Measurements from ENCODE around the gene DZIP3. TPM values are rescaled to one million over a fixed set of nuclear protein-coding genes. Genes with fewer than 3 reads are reported as not detected.

The DZIP3 gene
- total RNA-seq, 2 experiments from 2014 or later: 14.5 to 31.8 TPM

- Histone ChIP-seq H3K9me3 (ENCODE audit: low read length) (no peaks in the 10 kb centered on the region), H2AFZ (ENCODE audit: low read length) (no peak overlapping the region), H3K36me3 (ENCODE audit: insufficient read depth, low read length) (peaks cover 98% of the 10 kb centered on the region), H4K20me1 (ENCODE audit: insufficient read depth, low read length) (no peaks in the 10 kb centered on the region), H3K79me2 (ENCODE audit: insufficient read depth, low read depth, low read length) (no peaks in the 10 kb centered on the region), H3K4me2 (ENCODE audit: low read length) (no peak overlapping the region), H3K4me3 (ENCODE audit: low read depth, low read length, poor library complexity, severe bottlenecking) (no peak overlapping the region), H3K9me2 (ENCODE audit: insufficient read depth, low read length) (no peaks in the 10 kb centered on the region), H3K4me1 (ENCODE audit: insufficient read depth, low read length, poor library complexity, severe bottlenecking) (no peaks in the 10 kb centered on the region), H3K27ac (ENCODE audit: low read depth, low read length, poor library complexity, severe bottlenecking) (no peak overlapping the region)
- intact Hi-C loops (cut with micrococcal nuclease; ENCODE audit: unreplicated experiment): no loop called here
- TF ChIP-seq CTCF (conservative IDR thresholded peaks at IDR 0.05; ENCODE audit: low read length): no peak
- TF ChIP-seq EZH2phosphoT487 (IDR thresholded peaks at IDR 0.05; ENCODE audit: borderline replicate concordance, low read depth, low read length): no peak
- ChIA-PET CTCF (ENCODE audit: unreplicated experiment) (no interaction called here), POLR2A (interaction anchor here (1.4 kb wide), 1 partner anchor 12 kb away, joined by 3 read pairs; no protein-coding TSS in a partner anchor)
- BruUV-seq (replicated peaks): no TSS peak
- DNase-seq (ENCODE audit: low spot score): no peak
Observed at GRCh38 chr3:108564564-108564963, 25.0 kb upstream of the DZIP3 start.

GRCh38 chr3:108565506-108565905 is 24.0 kb upstream of the DZIP3 start:
- POLR2A ChIA-PET: interaction anchor here (0.6 kb wide), 1 partner anchor 17 kb away, joined by 4 read pairs; no protein-coding TSS in a partner anchor

GRCh38 chr3:108566599-108566998 is 22.9 kb upstream of the DZIP3 start:
- ChIA-PET CTCF (ENCODE audit: unreplicated experiment) (no interaction called here), POLR2A (interaction anchor here (1.2 kb wide), 1 partner anchor 22 kb away, joined by 3 read pairs; the partner anchor contains the start of genes CIP2A and DZIP3)
- intact Hi-C loops (cut with micrococcal nuclease; ENCODE audit: unreplicated experiment): no loop called here
- DNase-seq (ENCODE audit: low spot score): no peak
- H3K79me2 ChIP-seq (ENCODE audit: insufficient read depth, low read depth, low read length): no peaks in the 10 kb centered on the region
- H3K36me3 ChIP-seq (ENCODE audit: insufficient read depth, low read length): peaks cover 98% of the 10 kb centered on the region
- H4K20me1 ChIP-seq (ENCODE audit: insufficient read depth, low read length): no peaks in the 10 kb centered on the region
- no peak overlapping the region for H3K4me3 ChIP-seq (ENCODE audit: low read depth, low read length, poor library complexity, severe bottlenecking)
- no peak overlapping the region for H2AFZ ChIP-seq (ENCODE audit: low read length)
- H3K4me2 ChIP-seq (ENCODE audit: low read length): no peak overlapping the region
- no peak overlapping the region for H3K27ac ChIP-seq (ENCODE audit: low read depth, low read length, poor library complexity, severe bottlenecking)
- no peaks in the 10 kb centered on the region for H3K4me1 ChIP-seq (ENCODE audit: insufficient read depth, low read length, poor library complexity, severe bottlenecking)
- TF ChIP-seq EZH2phosphoT487 (IDR thresholded peaks at IDR 0.05; ENCODE audit: borderline replicate concordance, low read depth, low read length) (no peak), CTCF (conservative IDR thresholded peaks at IDR 0.05; ENCODE audit: low read length) (no peak)
- H3K9me3 ChIP-seq (ENCODE audit: low read length): no peaks in the 10 kb centered on the region
- no peaks in the 10 kb centered on the region for H3K9me2 ChIP-seq (ENCODE audit: insufficient read depth, low read length)
- no TSS peak for BruUV-seq (replicated peaks)

More at GRCh38 chr3:108565506-108565905, 24.0 kb upstream of the DZIP3 start:
- no peak overlapping the region for H2AFZ ChIP-seq (ENCODE audit: low read length)
- CTCF ChIA-PET (ENCODE audit: unreplicated experiment): no interaction called here
- no peaks in the 10 kb centered on the region for H3K4me1 ChIP-seq (ENCODE audit: insufficient read depth, low read length, poor library complexity, severe bottlenecking)
- intact Hi-C loops (cut with micrococcal nuclease; ENCODE audit: unreplicated experiment): no loop called here
- no peaks in the 10 kb centered on the region for H3K9me2 ChIP-seq (ENCODE audit: insufficient read depth, low read length)
- no peaks in the 10 kb centered on the region for H3K79me2 ChIP-seq (ENCODE audit: insufficient read depth, low read depth, low read length)
- H3K36me3 ChIP-seq (ENCODE audit: insufficient read depth, low read length): peaks cover 98% of the 10 kb centered on the region
- no peaks in the 10 kb centered on the region for H4K20me1 ChIP-seq (ENCODE audit: insufficient read depth, low read length)
- H3K27ac ChIP-seq (ENCODE audit: low read depth, low read length, poor library complexity, severe bottlenecking): no peak overlapping the region
- TF ChIP-seq EZH2phosphoT487 (IDR thresholded peaks at IDR 0.05; ENCODE audit: borderline replicate concordance, low read depth, low read length): no peak
- no peak overlapping the region for H3K4me3 ChIP-seq (ENCODE audit: low read depth, low read length, poor library complexity, severe bottlenecking)
- no TSS peak for BruUV-seq (replicated peaks)
- H3K4me2 ChIP-seq (ENCODE audit: low read length): no peak overlapping the region
- no peak for DNase-seq (ENCODE audit: low spot score)
- H3K9me3 ChIP-seq (ENCODE audit: low read length): no peaks in the 10 kb centered on the region
